SK-N-SH (cell line): Measurements from ENCODE around the gene CDK18. TPM values are rescaled to one million over a fixed set of nuclear protein-coding genes. Genes with fewer than 3 reads are reported as not detected.

Source experiments
- CTCF ChIA-PET: fragments of 300-600, 350-600 bp; formaldehyde crosslinking; extraction: SDS; loops from one replicate; lab custom pipeline; 2021; lab: Yijun Ruan, JAX
- POLR2A ChIA-PET: fragments of 350-600 bp; sonication (Branson Sonifier 250); formaldehyde crosslinking; extraction: SDS; loops from one replicate; lab custom pipeline; 2020; ENCODE audit warnings: antibody characterized with exemption, inconsistent platforms; lab: Yijun Ruan, JAX
- DNase-seq: peaks from one replicate; pipeline ENCODE4 v3.0.0; 2012
- H2AFZ ChIP-seq: fragments of 200-600 bp; sonication (generic); 2 replicates; pipeline ENCODE4 v1.8.1; 2016; ENCODE audit warnings: antibody characterized with exemption, mild to moderate bottlenecking, low read depth
- H3F3A ChIP-seq: fragments of 200-600 bp; sonication (generic); replicated peaks from 2 replicates; pipeline ENCODE3; 2016; ENCODE audit warnings: antibody characterized with exemption, mild to moderate bottlenecking; ENCODE audit not compliant: insufficient read depth
- H3K27ac ChIP-seq, 2 experiments: fragments of 200-500 bp in 1 of 2; fragments of 200-600 bp in 1 of 2; sonication (Bioruptor generic) in 1 of 2; sonication (generic), shearing (Covaris generic) in 1 of 2; 2 replicates each; pipeline versions ENCODE4 v1.5.1 to v1.6.1; 2014 to 2016; ENCODE audit warnings: low read depth in 2 of 2, inconsistent platforms in 1 of 2, low read length in 1 of 2, mild to moderate bottlenecking in 1 of 2, mixed read lengths in 1 of 2
- H3K27me3 ChIP-seq: fragments of 200-600 bp; sonication (generic), shearing (Covaris generic); 2 replicates; pipeline ENCODE4 v1.6.1; 2016; ENCODE audit warnings: mixed run types; ENCODE audit not compliant: insufficient read depth
- H3K36me3 ChIP-seq, 2 experiments: fragments of 200-500 bp in 1 of 2; fragments of 200-600 bp in 1 of 2; sonication (Bioruptor generic) in 1 of 2; sonication (generic) in 1 of 2; replicated peaks in 1 of 2; 2 replicates each; pipeline versions ENCODE3 to v1.5.1; 2014 to 2016; ENCODE audit warnings: low read length in 1 of 2, mild to moderate bottlenecking in 1 of 2; ENCODE audit not compliant: insufficient read depth in 2 of 2, control insufficient read depth in 1 of 2
- H3K4me1 ChIP-seq, 2 experiments: fragments of 200-500 bp in 1 of 2; fragments of 200-600 bp in 1 of 2; sonication (Bioruptor generic) in 1 of 2; sonication (generic), shearing (Covaris generic) in 1 of 2; 2 replicates each; pipeline versions ENCODE4 v1.5.1 to v1.6.1; 2014 to 2016; ENCODE audit warnings: low read depth in 1 of 2, low read length in 1 of 2, mixed run types in 1 of 2; ENCODE audit not compliant: insufficient read depth in 2 of 2, control insufficient read depth in 1 of 2
- H3K4me2 ChIP-seq: fragments of 200-600 bp; sonication (generic), shearing (Covaris generic); 2 replicates; pipeline ENCODE4 v1.6.1; 2017; ENCODE audit warnings: mixed run types
- H3K4me3 ChIP-seq, 2 experiments: fragments of 200-500 bp in 1 of 2; fragments of 200-600 bp in 1 of 2; sonication (Bioruptor generic) in 1 of 2; sonication (generic), shearing (Covaris generic) in 1 of 2; 2 replicates each; pipeline versions ENCODE4 v1.5.1 to v1.8.1; 2014 to 2016; ENCODE audit warnings: low read depth in 2 of 2, inconsistent platforms in 1 of 2, low read length in 1 of 2, mild to moderate bottlenecking in 1 of 2, mixed read lengths in 1 of 2, moderate library complexity in 1 of 2
- H3K79me2 ChIP-seq: fragments of 200-600 bp; sonication (generic); 2 replicates; pipeline ENCODE4 v1.8.1; 2017; ENCODE audit warnings: mild to moderate bottlenecking; ENCODE audit not compliant: insufficient read depth
- H3K9ac ChIP-seq: fragments of 200-600 bp; sonication (generic); 2 replicates; pipeline ENCODE4 v1.6.1; 2017; ENCODE audit warnings: mixed run types
- H3K9me2 ChIP-seq: fragments of 200-600 bp; sonication (generic); 2 replicates; pipeline ENCODE4 v1.6.1; 2017; ENCODE audit warnings: mixed run types
- H3K9me3 ChIP-seq: fragments of 200-600 bp; sonication (generic); 2 replicates; pipeline ENCODE4 v1.6.1; 2017; ENCODE audit warnings: mixed run types, mild to moderate bottlenecking, moderate library complexity
- H4K20me1 ChIP-seq: fragments of 200-600 bp; sonication (generic); 2 replicates; pipeline ENCODE4 v1.6.1; 2017; ENCODE audit warnings: mild to moderate bottlenecking, mixed run types; ENCODE audit not compliant: insufficient read depth
- EZH2phosphoT487 ChIP-seq: fragments of 200-600 bp; sonication (generic); IDR thresholded peaks from 2 replicates; pipeline ENCODE4 v1.6.1; 2017; ENCODE audit warnings: low read depth, mixed run types, mild to moderate bottlenecking, antibody characterized with exemption, moderate library complexity, borderline replicate concordance
- FOXM1 ChIP-seq: IDR thresholded peaks from 2 replicates; pipeline ENCODE4 v1.4.0; 2012; ENCODE audit warnings: low read depth, mild to moderate bottlenecking
- GABPA ChIP-seq: IDR thresholded peaks from 2 replicates; pipeline ENCODE4 v1.4.0; 2012; ENCODE audit warnings: low read depth, mild to moderate bottlenecking
- IRF3 ChIP-seq: fragments of 150-350 bp; IDR thresholded peaks from 2 replicates; pipeline ENCODE4 v1.6.1; 2016; ENCODE audit warnings: mild to moderate bottlenecking, low read depth, low read length
- MEF2A ChIP-seq: IDR thresholded peaks from 2 replicates; pipeline ENCODE4 v1.4.0; 2012; ENCODE audit warnings: low read depth, borderline replicate concordance
- MXI1 ChIP-seq: IDR thresholded peaks from 2 replicates; pipeline ENCODE4 v1.6.1; 2012; ENCODE audit warnings: mild to moderate bottlenecking, low read depth, low read length, improper control_type of control experiment
- NFIC ChIP-seq: IDR thresholded peaks from 2 replicates; pipeline ENCODE4 v1.4.0; 2012; ENCODE audit warnings: borderline replicate concordance
- PBX3 ChIP-seq: IDR thresholded peaks from 2 replicates; pipeline ENCODE4; 2012
- RAD21 ChIP-seq: IDR thresholded peaks from 2 replicates; pipeline ENCODE4 v1.6.1; 2012; ENCODE audit warnings: mild to moderate bottlenecking, low read length
- RXRA ChIP-seq: IDR thresholded peaks from 2 replicates; pipeline ENCODE4 v1.4.0; 2012; ENCODE audit warnings: low read depth, mild to moderate bottlenecking, borderline replicate concordance
- SIN3A ChIP-seq: IDR thresholded peaks from 2 replicates; pipeline ENCODE4 v1.6.1; 2012; ENCODE audit warnings: low read depth, mild to moderate bottlenecking, low read length, moderate library complexity, borderline replicate concordance
- TAF1 ChIP-seq: IDR thresholded peaks from 2 replicates; pipeline ENCODE4 v1.6.1; 2012; ENCODE audit warnings: low read depth, mild to moderate bottlenecking, low read length, moderate library complexity, borderline replicate concordance
- USF1 ChIP-seq: IDR thresholded peaks from 2 replicates; pipeline ENCODE4 v1.4.0; 2012; ENCODE audit warnings: low read depth, borderline replicate concordance
- YY1 ChIP-seq: IDR thresholded peaks from 2 replicates; pipeline ENCODE4 v1.4.0; 2012; ENCODE audit warnings: low read depth, mild to moderate bottlenecking
- WGBS: methylation state at CpG from one replicate; pipeline ENCODE4 v1.1.6; 2017; ENCODE audit warnings: low lambda C conversion rate; 5-methylcytosine and 5-hydroxymethylcytosine counted together
- polyA plus RNA-seq, 3 experiments: library from polyadenylated mRNA; depleted of rRNA; stranded (reverse); fragments of >200 nt; gene quantifications; 2 replicates each; pipeline ENCODE4 v1.2.3, GENCODE V29; 2012
- TF ChIP-seq, protein P1 (sequence below): fragments of 200-600 bp; sonication (generic); IDR thresholded peaks from 2 replicates; pipeline ENCODE4 v1.6.1; 2017; ENCODE audit warnings: antibody characterized with exemption, mild to moderate bottlenecking, moderate library complexity

Gene CDK18
- polyA plus RNA-seq, 1 of the 3 experiments (the other 2 are of a cell fraction), result 2.5 TPM

- H4K20me1 ChIP-seq, result no peaks in the 10 kb centered on the region; the same call in 1 of the 2 replicates
- H3K4me3 ChIP-seq, result no peak overlapping the region
- H3K36me3 ChIP-seq, result no peaks in the 10 kb centered on the region
- no peaks in the 10 kb centered on the region for H3K9me2 ChIP-seq
- H3K9ac ChIP-seq, result no peak overlapping the region
- no peaks in the 10 kb centered on the region for H3K79me2 ChIP-seq
- WGBS, result 71% methylated on average over 7 of the region's 7 CpGs
- POLR2A ChIA-PET, result no interaction called here
- peak overlapping the region; percentile 71 for H3K4me2 ChIP-seq
- CTCF ChIA-PET, result interaction anchor here (0.6 to 45.6 kb wide), 10 partner anchors 7 to 253 kb away, joined by 3 to 1333 read pairs (median 10); partner anchors contain the start of gene CDK18
- no peak overlapping the region for H3K27ac ChIP-seq
- no peaks in the 10 kb centered on the region for H3K9me3 ChIP-seq
- peaks cover 20 to 21% of the 10 kb centered on the region in 2 experiments; a peak in 3 of 4 replicates for H3K4me1 ChIP-seq
- H2AFZ ChIP-seq, result no peak overlapping the region
- H3F3A ChIP-seq, result no peaks in the 10 kb centered on the region
- no peak for TF ChIP-seq NFIC
- no peak for TF ChIP-seq MEF2A
- no peak for TF ChIP-seq EZH2phosphoT487
- no peak for TF ChIP-seq IRF3
- TF ChIP-seq SIN3A, result no peak
- TF ChIP-seq USF1, result no peak
- TF ChIP-seq YY1, result no peak
- no peak for TF ChIP-seq GABPA
- TF ChIP-seq TAF1, result no peak
- no peak for TF ChIP-seq RXRA
- TF ChIP-seq, protein P1, sequence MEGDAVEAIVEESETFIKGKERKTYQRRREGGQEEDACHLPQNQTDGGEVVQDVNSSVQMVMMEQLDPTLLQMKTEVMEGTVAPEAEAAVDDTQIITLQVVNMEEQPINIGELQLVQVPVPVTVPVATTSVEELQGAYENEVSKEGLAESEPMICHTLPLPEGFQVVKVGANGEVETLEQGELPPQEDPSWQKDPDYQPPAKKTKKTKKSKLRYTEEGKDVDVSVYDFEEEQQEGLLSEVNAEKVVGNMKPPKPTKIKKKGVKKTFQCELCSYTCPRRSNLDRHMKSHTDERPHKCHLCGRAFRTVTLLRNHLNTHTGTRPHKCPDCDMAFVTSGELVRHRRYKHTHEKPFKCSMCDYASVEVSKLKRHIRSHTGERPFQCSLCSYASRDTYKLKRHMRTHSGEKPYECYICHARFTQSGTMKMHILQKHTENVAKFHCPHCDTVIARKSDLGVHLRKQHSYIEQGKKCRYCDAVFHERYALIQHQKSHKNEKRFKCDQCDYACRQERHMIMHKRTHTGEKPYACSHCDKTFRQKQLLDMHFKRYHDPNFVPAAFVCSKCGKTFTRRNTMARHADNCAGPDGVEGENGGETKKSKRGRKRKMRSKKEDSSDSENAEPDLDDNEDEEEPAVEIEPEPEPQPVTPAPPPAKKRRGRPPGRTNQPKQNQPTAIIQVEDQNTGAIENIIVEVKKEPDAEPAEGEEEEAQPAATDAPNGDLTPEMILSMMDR, result no peak
- TF ChIP-seq PBX3, result no peak
- TF ChIP-seq FOXM1, result no peak
- TF ChIP-seq MXI1, result no peak
- no peak for TF ChIP-seq RAD21
- H3K27me3 ChIP-seq, result peaks cover 5% of the 10 kb centered on the region; the same call in 1 of the 2 replicates
- DNase-seq, result no peak
Observed at GRCh38 chr1:205492774-205493173, 11.7 kb upstream of the CDK18 start.
